HG03342 (cell line): ENCODE data around the gene ERC2.

Experiments used
- ATAC-seq: cut with Tn5 transposase; IDR thresholded peaks from one replicate; pipeline ENCODE4 v1.9.1; 2021; ENCODE audit warnings: mild to moderate bottlenecking, moderate library complexity; ENCODE audit not compliant: unreplicated experiment

Gene ERC2

GRCh38 chr3:55549177-55549576 is 919.1 kb downstream of the ERC2 start:
- ATAC-seq: no peak

DNA sequence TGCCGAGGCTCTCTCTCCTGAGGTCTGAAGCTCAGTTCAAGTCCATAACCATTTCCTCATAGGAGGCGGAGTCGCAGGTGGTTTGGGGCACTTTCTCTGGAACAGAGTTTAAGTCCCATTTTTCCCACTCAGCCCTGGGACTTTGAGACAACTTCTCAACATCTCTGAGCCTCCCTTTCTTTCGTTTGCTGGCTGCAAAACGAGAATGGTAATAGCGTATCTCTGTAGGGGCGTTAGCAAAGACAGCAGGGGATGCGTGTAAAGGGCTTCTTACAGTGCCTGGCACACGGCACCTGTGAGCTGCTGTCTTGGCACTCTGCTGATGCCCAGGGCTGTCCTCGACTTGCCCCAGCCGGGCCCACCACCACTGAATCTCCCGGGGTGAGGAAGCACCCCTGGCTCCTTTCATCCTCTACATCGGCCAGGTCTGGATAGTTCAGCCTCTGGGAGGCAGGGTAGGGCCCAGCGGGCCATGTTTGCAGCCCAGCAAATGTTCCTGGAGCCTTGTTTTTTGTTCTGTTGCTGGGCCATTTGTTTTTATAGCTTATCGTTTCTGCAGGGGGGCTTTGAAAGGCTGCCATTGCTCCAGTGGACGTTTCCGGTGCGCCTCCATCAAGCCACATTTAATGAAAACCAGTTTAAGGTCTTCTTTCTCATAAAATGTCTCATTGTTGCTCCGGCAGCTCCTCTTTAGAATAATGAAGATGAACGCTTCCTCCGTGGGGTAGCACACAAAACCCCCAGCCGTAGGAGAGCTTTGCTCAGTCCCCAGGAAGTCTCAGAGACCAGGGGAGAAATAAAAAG is 921.2 kb downstream of the ERC2 start:
- ATAC-seq: no peak

GRCh38 chr3:55545995-55546394 is 922.3 kb downstream of the ERC2 start:
- ATAC-seq: no peak

GRCh38 chr3:55544219-55544618 is 924.0 kb downstream of the ERC2 start:
- no peak for ATAC-seq

GRCh38 chr3:55543181-55543614 is 925.1 kb downstream of the ERC2 start:
- no peak for ATAC-seq

DNA sequence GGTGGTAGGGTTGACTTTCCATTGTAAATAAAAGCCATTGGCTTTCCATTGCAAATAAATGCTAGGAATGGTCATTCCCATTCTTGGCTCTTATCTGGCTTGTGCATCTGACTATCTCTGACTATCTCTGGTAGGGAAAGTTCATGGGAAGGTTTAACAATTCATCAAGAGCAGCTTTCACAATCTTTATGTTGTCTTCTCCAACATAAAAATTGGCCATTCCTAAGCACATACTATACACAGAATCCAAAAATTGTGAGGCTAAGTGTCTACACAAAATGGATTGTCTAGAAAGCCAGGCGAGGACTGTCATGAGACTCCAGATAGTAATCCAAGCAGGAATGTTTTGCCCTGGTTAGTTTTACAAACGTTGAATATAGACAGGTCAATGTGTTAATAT is 926.8 kb downstream of the ERC2 start:
- no peak for ATAC-seq

GRCh38 chr3:55541016-55541415 is 927.3 kb downstream of the ERC2 start:
- ATAC-seq: no peak

- ATAC-seq: no peak
Observed at GRCh38 chr3:55540579-55540978, 927.7 kb downstream of the ERC2 start.

- no peak for ATAC-seq
Observed at GRCh38 chr3:55538158-55538557, 930.1 kb downstream of the ERC2 start.

- ATAC-seq: no peak
Observed at GRCh38 chr3:55537563-55537962, 930.7 kb downstream of the ERC2 start.

DNA sequence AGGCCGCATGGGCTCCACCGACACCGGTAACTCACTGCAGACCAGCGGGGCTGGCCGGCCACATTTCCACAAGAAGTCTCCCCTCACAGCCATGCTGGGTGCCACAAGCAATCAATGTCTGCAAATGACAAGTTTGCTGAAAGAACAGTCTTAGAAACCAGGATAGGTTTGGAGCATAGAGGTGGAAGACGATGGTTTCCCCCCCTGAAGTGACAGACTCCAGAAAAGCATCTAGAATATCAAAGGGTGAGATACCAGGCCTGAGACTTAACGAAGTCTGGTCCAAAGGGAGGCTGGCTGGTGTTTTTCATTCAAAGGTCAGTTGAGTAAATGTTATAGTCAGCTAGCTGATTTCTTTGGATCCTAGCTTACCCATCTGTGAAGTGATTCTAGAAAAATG is 931.1 kb downstream of the ERC2 start:
- no peak for ATAC-seq

DNA sequence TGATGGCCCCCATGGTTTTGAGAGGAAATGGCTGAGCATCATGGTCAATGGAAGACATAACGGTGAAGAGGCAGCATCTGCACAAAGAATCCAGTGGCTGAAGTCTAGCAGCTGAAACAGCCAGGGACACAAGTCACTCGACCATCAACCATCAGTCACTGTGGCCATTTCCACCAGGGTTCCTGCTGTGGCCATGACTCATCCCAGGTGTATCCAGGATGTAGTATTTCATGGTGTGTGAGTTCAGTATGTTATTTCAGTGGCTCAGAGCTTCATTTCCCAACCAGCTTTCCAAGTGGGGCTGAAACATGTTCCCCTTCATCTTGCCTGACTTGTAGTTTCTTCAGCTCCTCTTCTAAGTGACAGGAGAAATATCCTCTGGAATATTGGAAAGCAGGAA is 933.4 kb downstream of the ERC2 start:
- ATAC-seq: no peak

GRCh38 chr3:55532806-55533205 is 935.5 kb downstream of the ERC2 start:
- ATAC-seq: no peak

DNA sequence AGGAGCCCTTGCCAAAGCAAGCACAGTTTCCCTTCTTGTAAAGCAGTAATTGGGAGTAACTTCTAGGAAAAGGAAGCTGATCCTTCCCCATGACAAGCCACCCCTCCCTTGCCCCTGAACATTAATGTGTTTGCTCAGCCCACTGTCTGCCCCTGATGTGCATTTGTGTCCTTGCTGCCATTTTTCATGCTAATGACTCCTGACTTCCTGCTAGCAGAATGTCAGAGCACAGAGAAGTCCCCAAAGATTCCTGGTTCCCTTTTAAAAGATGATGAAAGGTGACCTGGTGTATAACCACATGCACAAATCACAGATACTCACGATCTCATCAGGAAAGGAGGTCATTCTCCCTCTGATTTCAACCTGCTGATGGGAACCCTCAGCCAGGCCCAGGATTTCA is 936.9 kb downstream of the ERC2 start:
- ATAC-seq: no peak

- ATAC-seq: no peak
Observed at GRCh38 chr3:55527361-55527760, 940.9 kb downstream of the ERC2 start.

DNA sequence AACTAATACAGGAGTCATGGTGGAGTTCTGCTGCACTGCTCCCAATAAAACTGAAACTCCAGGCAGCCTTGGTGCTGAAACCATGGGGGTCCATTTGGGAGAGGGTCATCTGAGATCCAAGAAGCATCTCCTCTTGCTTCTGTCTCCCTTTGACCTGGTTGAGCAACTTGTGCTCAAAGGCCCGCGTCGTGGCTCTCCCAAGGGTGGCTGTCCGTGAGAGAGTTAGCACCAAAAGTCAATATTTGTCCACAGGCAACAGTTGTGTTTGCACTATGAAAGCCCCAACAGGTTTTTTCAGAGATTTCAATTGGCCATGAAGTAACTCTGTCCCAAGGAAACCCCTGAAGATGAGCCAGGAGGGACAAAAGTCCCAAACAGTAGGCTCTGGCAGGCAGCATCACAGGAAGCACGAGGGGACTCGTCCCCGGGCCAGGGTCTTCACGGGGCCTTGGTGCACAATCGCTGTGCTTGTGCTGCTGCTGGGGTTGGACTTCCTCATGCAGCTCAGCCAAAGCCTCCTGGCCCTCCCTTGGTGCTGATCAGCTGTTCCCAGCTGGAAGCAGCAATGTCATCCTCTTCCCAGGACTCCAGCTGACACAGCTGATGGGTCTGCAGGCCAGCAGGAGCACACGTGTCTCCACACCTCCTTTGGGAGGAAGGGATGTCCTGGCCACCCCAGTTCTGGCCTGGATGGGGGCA is 941.8 kb downstream of the ERC2 start:
- ATAC-seq: no peak

DNA sequence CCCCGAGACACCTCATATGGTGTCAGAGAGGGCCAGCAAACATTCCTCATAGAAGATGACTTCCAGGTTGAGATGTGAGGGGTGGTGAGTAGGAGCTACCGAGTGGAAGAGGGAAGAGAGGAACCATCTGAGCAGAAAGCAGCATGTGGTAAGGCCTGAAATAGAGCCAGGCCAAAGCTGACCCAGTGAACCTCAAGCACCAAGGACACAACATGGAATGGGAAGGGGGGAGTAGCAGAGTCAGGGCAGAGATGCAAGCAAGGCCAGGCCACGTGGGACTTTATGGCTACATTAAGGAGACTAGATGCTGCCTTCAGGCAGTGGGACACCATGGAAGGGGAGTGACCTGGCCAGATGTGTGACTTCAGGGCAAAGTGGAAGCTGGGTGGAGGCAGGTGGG is 942.8 kb downstream of the ERC2 start:
- ATAC-seq: no peak

GRCh38 chr3:55524565-55525244 is 943.6 kb downstream of the ERC2 start:
- ATAC-seq: no peak

DNA sequence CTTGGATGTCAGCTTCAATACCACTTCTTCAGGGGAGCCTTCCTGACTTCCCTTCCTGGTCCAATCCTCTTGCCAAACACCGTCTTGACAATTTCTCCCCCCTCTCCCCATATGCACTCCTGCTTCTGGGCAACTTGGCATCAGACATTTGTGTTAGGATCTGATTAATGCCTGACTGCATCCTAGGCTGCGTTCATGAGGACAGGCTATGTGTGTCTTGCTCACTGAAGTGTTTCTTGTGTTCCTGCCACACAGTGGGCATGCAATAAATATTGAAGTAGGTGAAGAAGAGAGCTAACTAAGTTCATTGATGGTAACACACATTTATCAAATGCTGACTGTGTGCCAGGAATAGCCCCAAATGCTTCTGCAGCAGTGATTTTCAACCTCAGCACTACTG is 944.8 kb downstream of the ERC2 start:
- no peak for ATAC-seq

- no peak for ATAC-seq
Observed at GRCh38 chr3:55521738-55522421, 946.4 kb downstream of the ERC2 start.

- no peak for ATAC-seq
Observed at GRCh38 chr3:55521064-55521737, 947.1 kb downstream of the ERC2 start.
